Vagina (tissue), 2 donors: ENCODE results near the gene TMX2. TPM values are rescaled to one million over a fixed set of nuclear protein-coding genes. Genes with fewer than 3 reads are reported as not detected.

Experiments used
- DNase-seq, 2 donors: peaks; one replicate each; pipeline ENCODE4 v3.0.0-alpha.2; 2017; ENCODE audit errors: extremely low spot score in 2 of 2
- H3K27ac ChIP-seq: fragments of 200-600 bp; sonication (generic); one replicate; pipeline ENCODE4 v1.5.1; 2019
- H3K27me3 ChIP-seq: fragments of 200-600 bp; sonication (generic); one replicate; pipeline ENCODE4 v1.5.1; 2019
- H3K36me3 ChIP-seq, 2 donors: fragments of 200-600 bp; sonication (generic); one replicate each; pipeline ENCODE4 v1.5.1; 2017 to 2019
- H3K4me1 ChIP-seq: fragments of 200-600 bp; sonication (generic); one replicate; pipeline ENCODE4 v1.5.1; 2019
- H3K4me3 ChIP-seq, 2 donors: fragments of 200-600 bp; sonication (generic); 1 replicate in 1 of 2; 2 replicates in 1 of 2; pipeline ENCODE4 v1.5.1; 2016 to 2019
- H3K9me3 ChIP-seq: fragments of 200-600 bp; sonication (generic); one replicate; pipeline ENCODE4 v1.5.1; 2019
- POLR2A ChIP-seq, 2 donors: fragments of 450-650 bp; IDR thresholded peaks; one replicate each; pipeline ENCODE4 v1.6.1; 2017; ENCODE audit warnings: antibody characterized with exemption in 2 of 2, mild to moderate bottlenecking in 2 of 2, moderate library complexity in 2 of 2
- POLR2AphosphoS5 ChIP-seq, 2 donors: sonication (generic); formaldehyde crosslinking; IDR thresholded peaks; one replicate each; pipeline ENCODE4 v1.9.0; 2017; ENCODE audit warnings: antibody characterized with exemption in 2 of 2, mild to moderate bottlenecking in 2 of 2, low read depth in 1 of 2; ENCODE audit not compliant: insufficient read depth in 1 of 2
- intact Hi-C: fragments of 100-400 bp; cut with DNase I; formaldehyde crosslinking; loops from one replicate; pipeline ENCODE4 v1.15.1; 2023
- total RNA-seq: library from RNA; depleted of rRNA; stranded (reverse); fragments of >200 nt; gene quantifications from one replicate; pipeline ENCODE4 v1.2.3, GENCODE V29; 2016
- TF ChIP-seq, protein P1 (sequence below), 3 experiments: fragments of 450-650 bp in 2 of 3; fragments of 200-600 bp in 1 of 3; sonication (generic) in 1 of 3; IDR thresholded peaks; one replicate each; pipeline ENCODE4 v1.5.1; 2017 to 2019; ENCODE audit warnings: antibody characterized with exemption in 3 of 3, mild to moderate bottlenecking in 2 of 3, moderate library complexity in 2 of 3

Gene TMX2
- total RNA-seq, 1 donor from 2014 or later, result 44.4 TPM

DNA sequence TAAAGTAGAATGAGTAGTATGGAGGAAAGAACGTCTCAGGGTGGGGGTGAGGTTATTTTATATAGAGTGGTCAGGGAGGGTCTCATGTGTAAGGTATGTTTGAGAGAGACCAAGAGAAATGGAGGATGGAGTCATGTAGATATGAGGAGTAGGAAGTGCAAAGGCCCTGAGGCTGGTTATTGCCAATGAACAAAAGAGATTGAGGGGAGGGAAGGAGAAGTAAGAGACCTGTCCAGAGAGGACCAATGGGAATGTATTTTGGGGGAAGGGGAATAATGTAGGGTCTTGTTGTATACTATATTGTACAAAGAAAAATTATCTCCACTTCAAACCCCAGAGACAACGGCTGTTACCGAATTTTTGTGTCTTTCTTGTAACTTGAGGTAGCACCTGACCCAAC lies 59.0 kb downstream of the TMX2 start:
- no peak overlapping the region for H3K4me3 ChIP-seq
- TF ChIP-seq POLR2AphosphoS5 (IDR thresholded peaks at IDR 0.05; ENCODE audit: insufficient read depth in 1 of 2, low read depth in 1 of 2) (no peak), POLR2A (IDR thresholded peaks at IDR 0.05) (no peak)
- TF ChIP-seq, protein P1, sequence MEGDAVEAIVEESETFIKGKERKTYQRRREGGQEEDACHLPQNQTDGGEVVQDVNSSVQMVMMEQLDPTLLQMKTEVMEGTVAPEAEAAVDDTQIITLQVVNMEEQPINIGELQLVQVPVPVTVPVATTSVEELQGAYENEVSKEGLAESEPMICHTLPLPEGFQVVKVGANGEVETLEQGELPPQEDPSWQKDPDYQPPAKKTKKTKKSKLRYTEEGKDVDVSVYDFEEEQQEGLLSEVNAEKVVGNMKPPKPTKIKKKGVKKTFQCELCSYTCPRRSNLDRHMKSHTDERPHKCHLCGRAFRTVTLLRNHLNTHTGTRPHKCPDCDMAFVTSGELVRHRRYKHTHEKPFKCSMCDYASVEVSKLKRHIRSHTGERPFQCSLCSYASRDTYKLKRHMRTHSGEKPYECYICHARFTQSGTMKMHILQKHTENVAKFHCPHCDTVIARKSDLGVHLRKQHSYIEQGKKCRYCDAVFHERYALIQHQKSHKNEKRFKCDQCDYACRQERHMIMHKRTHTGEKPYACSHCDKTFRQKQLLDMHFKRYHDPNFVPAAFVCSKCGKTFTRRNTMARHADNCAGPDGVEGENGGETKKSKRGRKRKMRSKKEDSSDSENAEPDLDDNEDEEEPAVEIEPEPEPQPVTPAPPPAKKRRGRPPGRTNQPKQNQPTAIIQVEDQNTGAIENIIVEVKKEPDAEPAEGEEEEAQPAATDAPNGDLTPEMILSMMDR (IDR thresholded peaks at IDR 0.05), result no peak

DNA sequence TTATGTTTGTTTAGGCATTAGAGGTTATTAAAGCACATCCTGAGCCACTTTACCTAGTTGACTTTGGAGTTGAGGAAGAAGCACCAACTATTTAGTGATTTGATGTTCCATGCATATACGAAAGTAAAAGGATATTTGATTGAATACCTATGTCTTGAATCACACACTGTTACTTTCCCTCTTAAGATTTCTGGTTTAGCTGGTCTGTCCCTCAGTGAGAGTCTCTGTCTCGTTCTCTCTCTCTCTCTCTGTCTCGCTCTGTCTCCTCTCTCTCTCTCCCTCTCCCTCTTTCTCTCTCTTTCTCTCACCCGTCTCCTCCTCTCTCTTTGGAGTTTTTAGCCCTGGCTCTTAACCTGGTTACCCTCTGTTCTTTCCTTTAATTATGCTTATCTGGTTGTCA lies 60.2 kb downstream of the TMX2 start:
- no peak overlapping the region for H3K4me3 ChIP-seq
- H3K4me1 ChIP-seq, result peaks cover 95% of the 10 kb centered on the region
- DNase-seq, result no peak
- no peaks in the 10 kb centered on the region for H3K9me3 ChIP-seq
- intact Hi-C loops, result no loop called here
- H3K36me3 ChIP-seq, result no peaks in the 10 kb centered on the region
- no peaks in the 10 kb centered on the region for H3K27me3 ChIP-seq
- no peak overlapping the region for H3K27ac ChIP-seq
- TF ChIP-seq POLR2AphosphoS5 (IDR thresholded peaks at IDR 0.05; ENCODE audit: insufficient read depth in 1 of 2, low read depth in 1 of 2) (no peak), POLR2A (IDR thresholded peaks at IDR 0.05) (no peak)
- TF ChIP-seq, protein P1 (IDR thresholded peaks at IDR 0.05), result no peak

More for the DNA sequence above, 59.0 kb downstream of the TMX2 start:
- intact Hi-C loops, result no loop called here
- no peak overlapping the region for H3K27ac ChIP-seq
- no peaks in the 10 kb centered on the region for H3K36me3 ChIP-seq
- DNase-seq, result no peak
- no peaks in the 10 kb centered on the region for H3K27me3 ChIP-seq
- H3K9me3 ChIP-seq, result no peaks in the 10 kb centered on the region
- H3K4me1 ChIP-seq, result peaks cover 92% of the 10 kb centered on the region

DNA sequence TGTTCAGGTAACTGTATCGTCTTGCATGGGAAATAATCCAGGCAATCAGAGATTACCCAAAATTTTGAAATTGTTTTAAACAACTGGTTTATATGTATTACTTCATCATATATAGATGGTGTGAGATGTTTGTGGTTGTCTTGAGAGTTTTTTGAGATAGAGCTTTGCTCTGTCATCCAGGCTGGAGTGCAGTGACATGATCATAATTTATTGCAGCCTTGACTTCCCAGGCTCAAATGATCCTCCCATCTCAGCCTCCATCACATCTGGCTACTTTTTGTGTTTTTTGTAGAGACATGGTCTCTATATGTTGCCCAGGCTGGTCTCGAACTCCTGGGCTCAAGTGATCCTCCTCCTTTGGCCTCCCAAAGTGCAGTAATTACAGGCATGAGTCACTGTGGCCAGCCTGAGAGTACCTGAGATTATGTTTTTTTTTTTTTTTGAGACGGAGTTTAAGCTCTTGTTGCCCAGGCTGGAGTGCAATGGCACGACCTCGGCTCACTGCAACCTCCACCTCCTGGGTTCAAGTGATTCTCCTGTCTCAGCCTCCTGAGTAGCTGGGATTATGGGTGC lies 60.7 kb downstream of the TMX2 start:
- TF ChIP-seq POLR2A (IDR thresholded peaks at IDR 0.05) (no peak), POLR2AphosphoS5 (IDR thresholded peaks at IDR 0.05; ENCODE audit: insufficient read depth in 1 of 2, low read depth in 1 of 2) (no peak)
- TF ChIP-seq, protein P1 (IDR thresholded peaks at IDR 0.05), result no peak
- no peaks in the 10 kb centered on the region for H3K27me3 ChIP-seq
- H3K9me3 ChIP-seq, result no peaks in the 10 kb centered on the region
- intact Hi-C loops, result no loop called here
- H3K4me1 ChIP-seq, result peaks cover 96% of the 10 kb centered on the region
- no peak for DNase-seq
- no peak overlapping the region for H3K4me3 ChIP-seq
- no peaks in the 10 kb centered on the region for H3K36me3 ChIP-seq
- no peak overlapping the region for H3K27ac ChIP-seq

DNA sequence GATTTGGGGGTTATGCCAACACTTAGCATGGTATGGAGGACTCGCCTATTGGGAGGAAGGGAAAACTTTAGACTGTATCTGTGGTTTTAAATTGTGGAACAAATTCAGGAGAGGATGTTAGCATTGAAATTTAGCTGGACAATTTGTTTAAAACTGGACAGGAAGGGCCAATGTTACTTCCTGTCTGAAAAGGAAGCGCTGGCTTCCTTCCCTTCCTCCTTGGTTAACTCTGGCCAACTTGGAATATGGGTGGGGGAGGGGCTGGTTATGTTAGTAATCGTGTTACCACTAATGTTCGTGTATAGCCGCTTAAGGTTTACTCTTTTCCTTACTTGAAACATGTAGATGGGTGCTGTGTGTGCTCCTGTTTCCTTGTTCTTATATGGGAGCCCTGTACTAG lies 63.1 kb downstream of the TMX2 start:
- DNase-seq, result no peak
- no peak overlapping the region for H3K4me3 ChIP-seq
- no peaks in the 10 kb centered on the region for H3K36me3 ChIP-seq
- peak overlapping the region; percentile 88 for H3K27ac ChIP-seq
- H3K27me3 ChIP-seq, result no peaks in the 10 kb centered on the region
- TF ChIP-seq POLR2AphosphoS5 (IDR thresholded peaks at IDR 0.05; ENCODE audit: insufficient read depth in 1 of 2, low read depth in 1 of 2) (peak in 1 of 2 donors; percentile 25), POLR2A (IDR thresholded peaks at IDR 0.05) (no peak)
- TF ChIP-seq, protein P1 (IDR thresholded peaks at IDR 0.05), result no peak
- intact Hi-C loops, result no loop called here
- H3K9me3 ChIP-seq, result no peaks in the 10 kb centered on the region
- peaks cover 98% of the 10 kb centered on the region for H3K4me1 ChIP-seq

DNA sequence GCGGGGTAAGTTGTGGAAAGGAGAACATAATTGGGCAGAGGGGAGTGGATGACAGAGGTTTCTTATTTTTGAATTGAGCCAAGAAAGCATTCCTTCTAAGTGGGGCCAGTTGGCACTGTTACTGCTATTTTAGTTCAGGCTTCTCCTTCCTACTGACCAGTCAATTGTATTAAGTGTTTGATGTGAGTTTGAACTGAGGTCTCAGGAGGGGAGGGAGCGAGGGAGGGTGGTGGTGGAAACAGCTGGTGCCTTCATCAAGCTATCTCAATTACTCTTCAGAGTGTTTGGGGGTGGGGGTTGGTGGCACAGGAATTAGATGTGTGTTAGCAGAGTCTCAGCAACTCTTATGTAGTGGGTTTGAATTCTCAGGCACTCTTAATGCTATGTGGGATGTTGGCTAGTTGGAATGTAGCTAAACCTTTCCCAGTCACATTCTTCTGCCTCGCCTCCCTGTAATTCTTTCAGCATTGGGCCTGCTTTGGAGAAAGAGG lies 63.7 kb downstream of the TMX2 start:
- no peak for DNase-seq
- no peaks in the 10 kb centered on the region for H3K9me3 ChIP-seq
- H3K36me3 ChIP-seq, result no peaks in the 10 kb centered on the region
- TF ChIP-seq, protein P1 (IDR thresholded peaks at IDR 0.05), result no peak
- no peak for TF ChIP-seq POLR2AphosphoS5 (IDR thresholded peaks at IDR 0.05; ENCODE audit: insufficient read depth in 1 of 2, low read depth in 1 of 2)
- no peak for TF ChIP-seq POLR2A (IDR thresholded peaks at IDR 0.05)
- H3K27me3 ChIP-seq, result no peaks in the 10 kb centered on the region
- peaks cover 99% of the 10 kb centered on the region for H3K4me1 ChIP-seq
- no peak overlapping the region for H3K4me3 ChIP-seq
- H3K27ac ChIP-seq, result peak overlapping the region; percentile 88
- intact Hi-C loops, result no loop called here
